IMR-90 (cell line): Measurements from ENCODE around the gene MRPL1. TPM values are rescaled to one million over a fixed set of nuclear protein-coding genes. Genes with fewer than 3 reads are reported as not detected.

Source experiments
- ATAC-seq: fragments of 200-7000 bp; cut with Tn5 transposase; 2 replicates; pipeline ENCODE4 v1.9.1; 2020; ENCODE audit warnings: low read depth, mild to moderate bottlenecking, moderate library complexity
- BruUV-seq: library from RNA; stranded (reverse); fragments of 400-500 nt; replicated peaks from 2 replicates; lab custom pipeline; 2021; lab: Mats Ljungman, UMichigan
- CTCF ChIA-PET: fragments of 300-600 bp; formaldehyde crosslinking; extraction: SDS; loops from one replicate; lab custom pipeline; 2021; ENCODE audit warnings: antibody characterized with exemption; lab: Yijun Ruan, JAX
- POLR2A ChIA-PET: fragments of 300-600 bp; sonication (Branson Sonifier 250); formaldehyde crosslinking; loops from one replicate; lab custom pipeline; 2022; ENCODE audit warnings: antibody characterized with exemption; ENCODE audit not compliant: unreplicated experiment; lab: Charles Lee
- DNase-seq: peaks from one replicate; pipeline ENCODE4 v3.0.0; 2013
- H2AFZ ChIP-seq: replicated peaks from 2 replicates; pipeline ENCODE3; 2013; ENCODE audit warnings: low read length, mild to moderate bottlenecking; ENCODE audit not compliant: poor library complexity
- H2AK5ac ChIP-seq: 2 replicates; pipeline ENCODE4 v1.6.1; 2013; ENCODE audit warnings: low read depth, low read length, inconsistent platforms
- H2AK9ac ChIP-seq: replicated peaks from 2 replicates; pipeline ENCODE3; 2013; ENCODE audit warnings: mild to moderate bottlenecking, low read depth, low read length, moderate library complexity; ENCODE audit not compliant: poor library complexity
- H2BK120ac ChIP-seq: 2 replicates; pipeline ENCODE4 v1.6.1; 2013; ENCODE audit warnings: low read depth, low read length, inconsistent platforms
- H2BK15ac ChIP-seq: 3 replicates; pipeline ENCODE4 v1.6.1; 2013; ENCODE audit warnings: low read depth, low read length, inconsistent platforms
- H2BK20ac ChIP-seq: 2 replicates; pipeline ENCODE4 v1.6.1; 2013; ENCODE audit warnings: low read depth, mild to moderate bottlenecking, inconsistent platforms, low read length, moderate library complexity
- H2BK5ac ChIP-seq: 2 replicates; pipeline ENCODE4 v1.6.1; 2013; ENCODE audit warnings: mild to moderate bottlenecking, low read depth, low read length, inconsistent platforms; ENCODE audit not compliant: poor library complexity, severe bottlenecking
- H3K14ac ChIP-seq: replicated peaks from 2 replicates; pipeline ENCODE4 v1.6.1; 2013; ENCODE audit warnings: low read depth, low read length, inconsistent platforms
- H3K18ac ChIP-seq: 2 replicates; pipeline ENCODE4 v1.6.1; 2013; ENCODE audit warnings: low read depth, low read length, control low read depth
- H3K23ac ChIP-seq: 2 replicates; pipeline ENCODE4 v1.6.1; 2013; ENCODE audit warnings: low read depth, low read length, inconsistent platforms
- H3K27ac ChIP-seq: 2 replicates; pipeline ENCODE4 v1.5.1; 2013; ENCODE audit warnings: mild to moderate bottlenecking, control low read depth, low read length; ENCODE audit not compliant: insufficient read depth
- H3K27me3 ChIP-seq: 2 replicates; pipeline ENCODE4 v1.6.1; 2013; ENCODE audit warnings: low read length; ENCODE audit not compliant: control insufficient read depth, insufficient read depth
- H3K36me3 ChIP-seq: 2 replicates; pipeline ENCODE4 v1.6.1; 2013; ENCODE audit warnings: low read length, mixed read lengths; ENCODE audit not compliant: control insufficient read depth, insufficient read depth
- H3K4ac ChIP-seq: 2 replicates; pipeline ENCODE4 v1.6.1; 2013; ENCODE audit warnings: low read depth, low read length, inconsistent platforms
- H3K4me1 ChIP-seq: 2 replicates; pipeline ENCODE4 v1.6.1; 2013; ENCODE audit warnings: low read length, mixed read lengths; ENCODE audit not compliant: control insufficient read depth, insufficient read depth
- H3K4me2 ChIP-seq: 2 replicates; pipeline ENCODE4 v1.6.1; 2013; ENCODE audit warnings: low read depth, mild to moderate bottlenecking, control low read depth, low read length, moderate library complexity
- H3K4me3 ChIP-seq: 2 replicates; pipeline ENCODE4 v1.5.1; 2013; ENCODE audit warnings: low read depth, mild to moderate bottlenecking, control low read depth, low read length, moderate library complexity; ENCODE audit not compliant: insufficient read depth
- H3K56ac ChIP-seq: 2 replicates; pipeline ENCODE4 v1.6.1; 2013; ENCODE audit warnings: low read length, inconsistent platforms; ENCODE audit not compliant: insufficient read depth; ENCODE audit errors: extremely low read depth
- H3K79me1 ChIP-seq, 2 experiments: 2 replicates each; pipeline ENCODE4 v1.6.1; 2013; ENCODE audit warnings: low read length in 2 of 2, inconsistent platforms in 1 of 2, low read depth in 1 of 2
- H3K9ac ChIP-seq: 2 replicates; pipeline ENCODE4 v1.6.1; 2013; ENCODE audit warnings: low read depth, low read length, control low read depth
- H3K9me1 ChIP-seq: 2 replicates; pipeline ENCODE4 v1.6.1; 2013; ENCODE audit warnings: low read length, inconsistent platforms; ENCODE audit not compliant: insufficient read depth
- H3K9me3 ChIP-seq: 2 replicates; pipeline ENCODE4 v1.6.1; 2013; ENCODE audit warnings: low read length; ENCODE audit not compliant: control insufficient read depth, insufficient read depth
- H4K20me1 ChIP-seq: 2 replicates; pipeline ENCODE4 v1.6.1; 2013; ENCODE audit warnings: low read length, inconsistent platforms; ENCODE audit not compliant: insufficient read depth
- H4K5ac ChIP-seq: 2 replicates; pipeline ENCODE4 v1.6.1; 2013; ENCODE audit warnings: mild to moderate bottlenecking, low read depth, low read length, control low read depth
- H4K8ac ChIP-seq, 2 experiments: 2 replicates each; pipeline ENCODE4 v1.6.1; 2013; ENCODE audit warnings: low read depth in 2 of 2, low read length in 2 of 2, control low read depth in 1 of 2, inconsistent platforms in 1 of 2
- H4K91ac ChIP-seq: 2 replicates; pipeline ENCODE4 v1.6.1; 2013; ENCODE audit warnings: low read depth, low read length, inconsistent platforms; ENCODE audit not compliant: insufficient read depth
- BHLHE40 ChIP-seq: fragments of 150-350 bp; IDR thresholded peaks from 2 replicates; pipeline ENCODE4 v1.6.1; 2016; ENCODE audit warnings: mild to moderate bottlenecking, low read depth, low read length
- CEBPB ChIP-seq: IDR thresholded peaks from 2 replicates; pipeline ENCODE4 v1.6.1; 2012; ENCODE audit warnings: low read depth, low read length, improper control_type of control experiment
- CHD1 ChIP-seq: IDR thresholded peaks from 2 replicates; pipeline ENCODE4 v1.6.1; 2012; ENCODE audit warnings: low read depth, low read length, improper control_type of control experiment
- CTCF ChIP-seq: conservative IDR thresholded peaks from 2 replicates; pipeline ENCODE4 v1.5.1; 2012; ENCODE audit warnings: mild to moderate bottlenecking, low read depth, low read length, improper control_type of control experiment
- ELK1 ChIP-seq: fragments of 150-350 bp; IDR thresholded peaks from 2 replicates; pipeline ENCODE4 v1.6.1; 2016; ENCODE audit warnings: low read depth, mild to moderate bottlenecking, low read length, moderate library complexity, borderline replicate concordance
- FOS ChIP-seq: fragments of 150-350 bp; IDR thresholded peaks from 2 replicates; pipeline ENCODE4 v1.6.1; 2016; ENCODE audit warnings: low read depth, low read length
- MAFK ChIP-seq: IDR thresholded peaks from 2 replicates; pipeline ENCODE4 v1.6.1; 2012; ENCODE audit warnings: low read depth, low read length, improper control_type of control experiment
- MAZ ChIP-seq: IDR thresholded peaks from 2 replicates; pipeline ENCODE4 v1.6.1; 2012; ENCODE audit warnings: low read depth, mild to moderate bottlenecking, low read length, improper control_type of control experiment, moderate library complexity, borderline replicate concordance
- MXI1 ChIP-seq: IDR thresholded peaks from 2 replicates; pipeline ENCODE4 v1.6.1; 2012; ENCODE audit warnings: low read depth, mild to moderate bottlenecking, low read length, moderate library complexity, borderline replicate concordance
- NFE2L2 ChIP-seq: fragments of 150-350 bp; IDR thresholded peaks from 2 replicates; pipeline ENCODE4 v1.6.1; 2016; ENCODE audit warnings: low read depth, mild to moderate bottlenecking, low read length
- POLR2A ChIP-seq: IDR thresholded peaks from 2 replicates; pipeline ENCODE4 v1.6.1; 2012; ENCODE audit warnings: mild to moderate bottlenecking, low read depth, low read length
- RAD21 ChIP-seq: IDR thresholded peaks from 2 replicates; pipeline ENCODE4 v1.6.1; 2012; ENCODE audit warnings: low read length, improper control_type of control experiment
- RCOR1 ChIP-seq: IDR thresholded peaks from 2 replicates; pipeline ENCODE4 v1.6.1; 2012; ENCODE audit warnings: mild to moderate bottlenecking, low read length, improper control_type of control experiment; ENCODE audit not compliant: insufficient replicate concordance
- RFX5 ChIP-seq: IDR thresholded peaks from 2 replicates; pipeline ENCODE4 v1.8.0; 2012; ENCODE audit warnings: low read depth, mild to moderate bottlenecking, low read length, moderate library complexity
- SMC3 ChIP-seq: fragments of 150-350 bp; IDR thresholded peaks from 2 replicates; pipeline ENCODE4 v1.6.1; 2016; ENCODE audit warnings: low read depth, mild to moderate bottlenecking, antibody characterized with exemption, low read length, moderate library complexity
- USF2 ChIP-seq: fragments of 150-350 bp; IDR thresholded peaks from 2 replicates; pipeline ENCODE4 v1.6.1; 2017; ENCODE audit warnings: mild to moderate bottlenecking, antibody characterized with exemption, low read length, low read depth
- WGBS, 2 experiments: methylation state at CpG; one replicate each; pipeline versions ENCODE4 v1.1.5 to v1.1.7; 2013; ENCODE audit warnings: missing lambda C conversion rate in 2 of 2; ENCODE audit not compliant: insufficient read length in 1 of 2; ENCODE audit errors: extremely low coverage in 2 of 2; 5-methylcytosine and 5-hydroxymethylcytosine counted together
- dilution Hi-C: fragments of 300-500 bp; cut with HindIII; formaldehyde crosslinking; loops from one replicate; pipeline ENCODE4 v1.14.3; 2018; ENCODE audit warnings: low sequenced_read_pairs; ENCODE audit not compliant: unreplicated experiment
- in situ Hi-C: fragments of 300-500 bp; cut with MboI; formaldehyde crosslinking; loops from 3 replicates; pipeline ENCODE4 v1.14.3; 2019; ENCODE audit warnings: low sequenced_read_pairs, inconsistent platforms, mixed read lengths
- intact Hi-C: fragments of 100-400 bp; cut with micrococcal nuclease; formaldehyde crosslinking; loops from 2 replicates; pipeline ENCODE4 v1.10.0; 2022
- polyA plus RNA-seq, 3 experiments: library from polyadenylated mRNA; depleted of rRNA; stranded (reverse); fragments of >200 nt; gene quantifications; 2 replicates each; pipeline ENCODE4 v1.2.3, GENCODE V29; 2012; ENCODE audit warnings: low replicate concordance in 1 of 3
- total RNA-seq: library from RNA; depleted of rRNA; stranded (reverse); fragments of >200 nt; gene quantifications from 2 replicates; pipeline ENCODE4 v1.2.3, GENCODE V29; 2012

Gene MRPL1
- total and polyA plus RNA-seq, 2 of the 4 experiments (the other 2 are of a cell fraction): 13.4 to 22.5 TPM

GRCh38 chr4:77833126-77833724, 29.4 kb upstream of the MRPL1 start:
- H3K18ac ChIP-seq: no peak overlapping the region
- H3K4me2 ChIP-seq: no peak overlapping the region
- no peak overlapping the region for H2BK5ac ChIP-seq
- H4K8ac ChIP-seq: no peak overlapping the region
- DNase-seq (no peak), ATAC-seq (no peak)
- H3K36me3 ChIP-seq: no peaks in the 10 kb centered on the region
- H3K9me1 ChIP-seq: no peaks in the 10 kb centered on the region
- no peaks in the 10 kb centered on the region for H4K20me1 ChIP-seq
- H2BK120ac ChIP-seq: no peak overlapping the region
- H4K5ac ChIP-seq: no peak overlapping the region
- WGBS, 2 experiments: no CpG with 5 or more reads among the region's 2 CpGs
- no peak overlapping the region for H3K4ac ChIP-seq
- H3K4me1 ChIP-seq: no peaks in the 10 kb centered on the region
- H2AK5ac ChIP-seq: no peak overlapping the region
- TF ChIP-seq CEBPB (no peak), CTCF (no peak), MXI1 (no peak), MAFK (no peak), RAD21 (no peak), RCOR1 (no peak), FOS (no peak), SMC3 (no peak), RFX5 (no peak), CHD1 (no peak), MAZ (no peak), NFE2L2 (no peak), ELK1 (no peak), BHLHE40 (no peak), POLR2A (no peak), USF2 (no peak)
- dilution Hi-C loops (no loop called here), in situ Hi-C loops (no loop called here), intact Hi-C loops (no loop called here)
- H3K27ac ChIP-seq: no peak overlapping the region
- H2AFZ ChIP-seq: no peak overlapping the region
- no peak overlapping the region for H2BK15ac ChIP-seq
- no peaks in the 10 kb centered on the region for H3K9me3 ChIP-seq
- H3K23ac ChIP-seq: no peak overlapping the region
- H2BK20ac ChIP-seq: no peak overlapping the region
- H3K14ac ChIP-seq: no peak overlapping the region
- CTCF ChIA-PET: no interaction called here
- no peaks in the 10 kb centered on the region for H3K79me1 ChIP-seq
- no peak overlapping the region for H3K56ac ChIP-seq
- no peak overlapping the region for H2AK9ac ChIP-seq
- POLR2A ChIA-PET: no interaction called here
- BruUV-seq: no TSS peak
- no peak overlapping the region for H4K91ac ChIP-seq
- H3K9ac ChIP-seq: no peak overlapping the region
- H3K4me3 ChIP-seq: no peak overlapping the region
- peaks cover 4% of the 10 kb centered on the region for H3K27me3 ChIP-seq
